Neuronal stem cell (in vitro differentiated cells): ENCODE results near the gene TOPAZ1.
A peak's percentile ranks its signal among the peaks of the same experiment; 100 is the strongest.

Experiments
- DNase-seq: peaks from one replicate; pipeline ENCODE4 v3.0.0-alpha.2; 2013; ENCODE audit warnings: low spot score
- H2AFZ ChIP-seq: one replicate; pipeline ENCODE4 v1.6.1; 2013; ENCODE audit warnings: mild to moderate bottlenecking, low read length, inconsistent platforms
- H2AK5ac ChIP-seq: 2 replicates; pipeline ENCODE4 v1.6.1; 2013; ENCODE audit warnings: low read depth, mild to moderate bottlenecking, inconsistent platforms, low read length, moderate library complexity, mixed read lengths
- H2BK120ac ChIP-seq: 2 replicates; pipeline ENCODE4 v1.6.1; 2013; ENCODE audit warnings: low read depth, mild to moderate bottlenecking, inconsistent platforms, low read length, moderate library complexity, mixed read lengths
- H2BK12ac ChIP-seq: one replicate; pipeline ENCODE4 v1.6.1; 2013; ENCODE audit warnings: low read length, inconsistent platforms
- H2BK15ac ChIP-seq: 2 replicates; pipeline ENCODE4 v1.6.1; 2013; ENCODE audit warnings: mild to moderate bottlenecking, low read length, inconsistent platforms, mixed read lengths
- H2BK5ac ChIP-seq: one replicate; pipeline ENCODE4 v1.6.1; 2013; ENCODE audit warnings: inconsistent platforms, mild to moderate bottlenecking, low read length, moderate library complexity
- H3K14ac ChIP-seq: one replicate; pipeline ENCODE4 v1.6.1; 2013; ENCODE audit warnings: low read length, inconsistent platforms
- H3K18ac ChIP-seq: 2 replicates; pipeline ENCODE4 v1.6.1; 2013; ENCODE audit warnings: low read length, inconsistent platforms
- H3K23ac ChIP-seq: 2 replicates; pipeline ENCODE4 v1.6.1; 2013; ENCODE audit warnings: low read depth, mild to moderate bottlenecking, mixed read lengths, low read length, inconsistent platforms; ENCODE audit not compliant: poor library complexity
- H3K27ac ChIP-seq: replicated peaks from 3 replicates; pipeline ENCODE4 v1.5.1; 2013; ENCODE audit warnings: low read length, inconsistent platforms
- H3K27me3 ChIP-seq, 3 experiments: 2 replicates each; pipeline ENCODE4 v1.6.1; 2013; ENCODE audit warnings: low read length in 3 of 3, mild to moderate bottlenecking in 2 of 3, inconsistent platforms in 1 of 3, low read depth in 1 of 3, mixed read lengths in 1 of 3, moderate library complexity in 1 of 3; ENCODE audit not compliant: control insufficient read depth in 3 of 3, insufficient read depth in 3 of 3
- H3K36me3 ChIP-seq, 2 donors: replicated peaks in 1 of 2; 2 replicates each; pipeline ENCODE4 v1.6.1; 2013; ENCODE audit warnings: low read length in 2 of 2; ENCODE audit not compliant: control insufficient read depth in 2 of 2, insufficient read depth in 2 of 2
- H3K4ac ChIP-seq: 2 replicates; pipeline ENCODE4 v1.6.1; 2013; ENCODE audit warnings: inconsistent platforms, mild to moderate bottlenecking, low read length, moderate library complexity
- H3K4me1 ChIP-seq, 2 donors: 1 replicate in 1 of 2; 2 replicates in 1 of 2; pipeline ENCODE4 v1.6.1; 2013; ENCODE audit warnings: low read length in 2 of 2, low read depth in 1 of 2; ENCODE audit not compliant: control insufficient read depth in 2 of 2, insufficient read depth in 1 of 2
- H3K4me2 ChIP-seq: one replicate; pipeline ENCODE4 v1.6.1; 2013; ENCODE audit warnings: mild to moderate bottlenecking, low read length, inconsistent platforms; ENCODE audit not compliant: insufficient read depth, poor library complexity, severe bottlenecking
- H3K4me3 ChIP-seq, 2 donors: 2 replicates each; pipeline ENCODE4 v1.5.1; 2013; ENCODE audit warnings: low read length in 2 of 2, mild to moderate bottlenecking in 2 of 2, inconsistent platforms in 1 of 2, moderate library complexity in 1 of 2
- H3K79me1 ChIP-seq: one replicate; pipeline ENCODE4 v1.6.1; 2013; ENCODE audit warnings: low read depth, mild to moderate bottlenecking, inconsistent platforms, low read length, moderate library complexity
- H3K9ac ChIP-seq: one replicate; pipeline ENCODE4 v1.6.1; 2013; ENCODE audit warnings: mild to moderate bottlenecking, low read depth, low read length, inconsistent platforms; ENCODE audit not compliant: poor library complexity
- H3K9me3 ChIP-seq, 2 donors: replicated peaks in 1 of 2; 2 replicates each; pipeline versions ENCODE3 to v1.6.1; 2013; ENCODE audit warnings: low read length in 2 of 2, mild to moderate bottlenecking in 2 of 2, inconsistent platforms in 1 of 2, low read depth in 1 of 2, mixed read lengths in 1 of 2, moderate library complexity in 1 of 2; ENCODE audit not compliant: control insufficient read depth in 2 of 2, insufficient read depth in 1 of 2
- H4K8ac ChIP-seq: one replicate; pipeline ENCODE4 v1.6.1; 2013; ENCODE audit warnings: low read depth, mild to moderate bottlenecking, inconsistent platforms, low read length, moderate library complexity
- H4K91ac ChIP-seq: one replicate; pipeline ENCODE4 v1.6.1; 2013; ENCODE audit warnings: low read length, low read depth, mild to moderate bottlenecking, inconsistent platforms; ENCODE audit not compliant: poor library complexity
- WGBS, 2 donors: extraction: QIAGEN DNeasy Blood & Tissue Kit; methylation state at CpG; one replicate each; pipeline ENCODE4 v1.1.7; 2013; ENCODE audit warnings: missing lambda C conversion rate in 2 of 2, mixed read lengths in 1 of 2; ENCODE audit not compliant: insufficient read length in 2 of 2, insufficient replicate concordance in 1 of 2; ENCODE audit errors: extremely low coverage in 2 of 2; 5-methylcytosine and 5-hydroxymethylcytosine counted together

Gene TOPAZ1

DNA sequence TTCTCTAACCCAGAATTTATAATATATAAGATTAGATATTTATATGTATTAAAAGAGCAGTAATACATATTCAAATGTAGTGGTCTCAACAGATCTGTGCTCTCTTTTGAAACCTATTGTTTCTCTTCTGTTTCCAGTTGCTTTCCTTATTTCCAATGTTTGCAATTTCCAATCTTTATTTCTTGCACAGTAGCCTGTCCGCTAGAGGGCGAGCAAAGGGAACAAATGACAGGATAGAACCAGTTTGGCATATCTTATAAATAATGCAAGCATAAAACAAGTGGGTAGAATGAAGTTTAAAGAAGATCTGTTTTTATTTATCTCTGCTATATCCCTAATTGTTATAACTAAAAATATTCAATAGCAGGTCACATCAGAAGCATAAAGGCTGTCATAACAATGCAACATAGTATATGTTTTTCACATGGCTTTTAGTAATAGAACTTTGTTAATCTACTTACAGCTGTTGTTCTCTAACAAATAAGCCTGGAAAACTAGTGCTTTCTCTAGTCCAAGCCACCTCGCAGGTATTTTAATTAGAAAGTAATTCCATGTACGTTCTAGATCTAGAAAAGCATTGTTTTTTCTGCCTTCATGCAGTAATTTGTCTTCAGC lies 81.8 kb downstream of the TOPAZ1 start:
- Histone ChIP-seq H2BK120ac (no peak overlapping the region), H2BK5ac (no peak overlapping the region), H3K27ac (no peak overlapping the region), H2BK12ac (no peak overlapping the region), H3K9me3 (no peaks in the 10 kb centered on the region), H4K8ac (no peak overlapping the region), H2BK15ac (no peak overlapping the region), H2AFZ (no peak overlapping the region), H3K23ac (no peak overlapping the region), H3K4me3 (no peak overlapping the region), H2AK5ac (no peak overlapping the region), H3K4ac (no peak overlapping the region), H3K4me1 (no peaks in the 10 kb centered on the region), H3K9ac (no peak overlapping the region), H3K27me3 (no peaks in the 10 kb centered on the region), H3K36me3 (no peaks in the 10 kb centered on the region), H3K4me2 (no peak overlapping the region), H3K14ac (no peak overlapping the region), H3K79me1 (no peaks in the 10 kb centered on the region), H4K91ac (no peak overlapping the region), H3K18ac (no peak overlapping the region)
- no CpG with 5 or more reads among the region's 4 CpGs for WGBS, 2 donors
- DNase-seq, result peak; percentile 46

DNA sequence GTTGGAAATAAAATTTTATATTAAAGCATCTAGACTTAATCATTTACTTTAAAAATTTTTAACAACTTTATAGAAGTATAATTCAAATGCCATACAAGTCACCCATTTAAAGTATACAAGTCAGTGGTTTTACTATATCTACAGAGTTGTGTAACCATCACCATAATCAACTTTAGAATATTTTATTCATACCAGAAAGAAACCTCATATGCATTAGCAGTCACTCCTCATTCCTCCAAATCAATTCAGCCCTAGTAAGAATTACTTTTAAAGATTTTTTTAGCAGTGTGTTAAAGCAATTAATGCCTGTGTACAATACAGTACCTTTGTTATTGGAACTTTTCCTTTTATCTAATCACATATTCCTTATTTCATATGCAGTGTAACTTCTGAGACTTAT lies 82.9 kb downstream of the TOPAZ1 start:
- no peak overlapping the region for H3K4me3 ChIP-seq
- H3K4ac ChIP-seq, result no peak overlapping the region
- H2AFZ ChIP-seq, result no peak overlapping the region
- no peak overlapping the region for H2BK12ac ChIP-seq
- no peak overlapping the region for H4K8ac ChIP-seq
- peaks cover 0 to 3% (median 0%) of the 10 kb centered on the region in 3 experiments for H3K27me3 ChIP-seq
- H2AK5ac ChIP-seq, result no peak overlapping the region
- H2BK5ac ChIP-seq, result no peak overlapping the region
- no peaks in the 10 kb centered on the region for H3K36me3 ChIP-seq
- no peak overlapping the region for H2BK120ac ChIP-seq
- no peak for DNase-seq
- no peak overlapping the region for H4K91ac ChIP-seq
- no peak overlapping the region for H3K4me2 ChIP-seq
- no peak overlapping the region for H3K23ac ChIP-seq
- no peak overlapping the region for H3K18ac ChIP-seq
- H3K79me1 ChIP-seq, result no peaks in the 10 kb centered on the region
- no peak overlapping the region for H3K14ac ChIP-seq
- no peak overlapping the region for H3K27ac ChIP-seq
- no peaks in the 10 kb centered on the region for H3K4me1 ChIP-seq
- H2BK15ac ChIP-seq, result no peak overlapping the region
- H3K9ac ChIP-seq, result no peak overlapping the region
- no peaks in the 10 kb centered on the region for H3K9me3 ChIP-seq

- no peak overlapping the region for H2BK120ac ChIP-seq
- no peak overlapping the region for H3K18ac ChIP-seq
- DNase-seq, result no peak
- no peak overlapping the region for H2BK15ac ChIP-seq
- no peak overlapping the region for H4K8ac ChIP-seq
- no peak overlapping the region for H3K9ac ChIP-seq
- H2AFZ ChIP-seq, result no peak overlapping the region
- no peak overlapping the region for H4K91ac ChIP-seq
- H3K4ac ChIP-seq, result no peak overlapping the region
- no peak overlapping the region for H3K14ac ChIP-seq
- H2AK5ac ChIP-seq, result no peak overlapping the region
- no peaks in the 10 kb centered on the region for H3K9me3 ChIP-seq
- no peak overlapping the region for H3K27ac ChIP-seq
- H2BK12ac ChIP-seq, result no peak overlapping the region
- no peaks in the 10 kb centered on the region for H3K36me3 ChIP-seq
- H3K4me2 ChIP-seq, result no peak overlapping the region
- no peaks in the 10 kb centered on the region for H3K79me1 ChIP-seq
- H3K4me1 ChIP-seq, result no peaks in the 10 kb centered on the region
- no CpG with 5 or more reads among the region's 2 CpGs for WGBS, 2 donors
- no peak overlapping the region for H3K4me3 ChIP-seq
- no peak overlapping the region for H2BK5ac ChIP-seq
- H3K23ac ChIP-seq, result no peak overlapping the region
- H3K27me3 ChIP-seq, result peaks cover 0 to 8% (median 0%) of the 10 kb centered on the region in 3 experiments
These were observed 84.3 kb downstream of the TOPAZ1 start for GRCh38 chr3:44326019-44326418.

DNA sequence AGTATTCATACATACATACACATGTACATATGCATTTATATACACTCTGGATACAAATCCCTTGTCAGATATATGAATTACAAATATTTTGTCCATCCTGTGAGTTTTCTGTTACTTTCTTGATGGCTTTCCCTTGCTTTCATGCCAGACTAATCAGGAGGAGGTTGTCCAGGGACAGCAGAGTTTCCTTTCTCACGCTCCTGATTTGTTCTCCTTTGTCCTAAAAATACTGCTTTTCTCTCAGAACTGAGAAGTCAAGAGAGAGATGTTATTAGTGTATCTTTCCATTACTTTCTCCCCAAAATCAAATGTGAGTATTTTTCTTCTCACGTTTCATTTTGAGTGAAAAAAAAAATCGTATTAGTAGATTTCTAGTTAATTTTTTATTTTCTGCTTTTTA lies 84.8 kb downstream of the TOPAZ1 start:
- no peak overlapping the region for H2AFZ ChIP-seq
- H3K36me3 ChIP-seq, result no peaks in the 10 kb centered on the region
- no peak overlapping the region for H2AK5ac ChIP-seq
- no peaks in the 10 kb centered on the region for H3K4me1 ChIP-seq
- H3K23ac ChIP-seq, result no peak overlapping the region
- no peak overlapping the region for H3K4me3 ChIP-seq
- H3K18ac ChIP-seq, result no peak overlapping the region
- no CpG with 5 or more reads among the region's 3 CpGs for WGBS, 2 donors
- no peak overlapping the region for H3K4ac ChIP-seq
- no peak overlapping the region for H2BK120ac ChIP-seq
- H3K9me3 ChIP-seq, result no peaks in the 10 kb centered on the region
- H4K8ac ChIP-seq, result no peak overlapping the region
- no peak overlapping the region for H2BK15ac ChIP-seq
- no peak overlapping the region for H3K9ac ChIP-seq
- no peak overlapping the region for H2BK5ac ChIP-seq
- no peak overlapping the region for H3K14ac ChIP-seq
- no peak overlapping the region for H2BK12ac ChIP-seq
- no peak overlapping the region for H3K4me2 ChIP-seq
- DNase-seq, result no peak
- no peaks in the 10 kb centered on the region for H3K79me1 ChIP-seq
- no peak overlapping the region for H4K91ac ChIP-seq
- H3K27me3 ChIP-seq, result peaks cover 0 to 9% (median 0%) of the 10 kb centered on the region in 3 experiments
- no peak overlapping the region for H3K27ac ChIP-seq
